Left lobe of liver (tissue), 1 donor: ENCODE data around the gene MYO5B. TPM values are rescaled to one million over a fixed set of nuclear protein-coding genes. Genes with fewer than 3 reads are reported as not detected.

Source experiments
- total RNA-seq: library from RNA; stranded (reverse); gene quantifications from one replicate; pipeline ENCODE4 v1.2.1, GENCODE V29; 2021
- donor health status: DM: no; HTN: yes; CAD: no.

MYO5B gene
- total RNA-seq, 1 donor from 2014 or later, result 16.1 TPM

Other genes starting within 250 kb of the MYO5B start
- gene CFAP53, start 71.3 kb upstream of the MYO5B start, total RNA-seq, result 0.25 TPM
- gene MBD1, start 86.4 kb upstream of the MYO5B start, total RNA-seq, result 33.6 TPM
- 35.1 TPM for gene CXXC1, start 92.5 kb upstream of the MYO5B start, total RNA-seq
- gene SKA1, start 179.9 kb upstream of the MYO5B start, total RNA-seq, result 0.15 TPM